Mucosa of descending colon (tissue), 3 donors: ENCODE results near the gene VIPR1. TPM values are rescaled to one million over a fixed set of nuclear protein-coding genes. Genes with fewer than 3 reads are reported as not detected.

Source experiments
- ATAC-seq: fragments of 200-7000 bp; cut with Tn5 transposase; one replicate; pipeline ENCODE4 v1.9.1; 2020; ENCODE audit warnings: mild to moderate bottlenecking, moderate library complexity
- DNase-seq, 3 donors: peaks; one replicate each; pipeline ENCODE4 v3.0.0-alpha.2; 2020
- H3K36me3 ChIP-seq: fragments of 200-600 bp; one replicate; pipeline ENCODE4 v1.8.0; 2021; ENCODE audit warnings: low read depth, mild to moderate bottlenecking
- H3K4me1 ChIP-seq: fragments of 200-600 bp; one replicate; pipeline ENCODE4 v1.8.0; 2021; ENCODE audit warnings: low read depth, mild to moderate bottlenecking
- H3K4me3 ChIP-seq: fragments of 200-600 bp; one replicate; pipeline ENCODE4 v1.8.0; 2021; ENCODE audit warnings: mild to moderate bottlenecking
- H3K9me3 ChIP-seq: fragments of 200-600 bp; one replicate; pipeline ENCODE4 v1.8.0; 2021; ENCODE audit warnings: mild to moderate bottlenecking
- CTCF ChIP-seq: fragments of 200-600 bp; IDR thresholded peaks from one replicate; pipeline ENCODE4 v1.8.0; 2022; ENCODE audit warnings: antibody characterized with exemption, mild to moderate bottlenecking
- intact Hi-C, 2 donors: fragments of 100-400 bp; cut with DNase I in 1 of 2; cut with micrococcal nuclease in 1 of 2; formaldehyde crosslinking; loops; one replicate each; pipeline versions ENCODE4 v1.11.0 to v1.11.1; 2022; cut with DNase I, micrococcal nuclease
- long read RNA-seq, 2 donors: library from polyadenylated mRNA; unstranded; transcript quantifications; one replicate each; pipeline ENCODE4 v2.0.0, GENCODE V29; 2019 to 2021
- total RNA-seq, 3 donors: library from RNA; stranded (reverse); fragmentation: NEBNext Ultra II Directional in 2 of 3; extraction: Animal tissue kit (Norgen Biotek cat#: 25700) in 2 of 3; gene quantifications; one replicate each; pipeline versions ENCODE4 v1.2.1 to v1.2.4, GENCODE V29; 2021 to 2023
- donor health status: DM: no; HTN: no; CAD: no; lungs with moderate emphysema.
- donor health status: DM: no; HTN: no; CAD: no.
- donor health status: DM: no; HTN: yes; CAD: no.

The VIPR1 gene
- total RNA-seq, result 100 to 1,000 TPM in 2 of 3 donors, 10 to 100 TPM in 1; 68.9 to 202 (median 148) TPM
- long read RNA-seq, donor 1, transcript VIPR1-201 (13 exons, 2,773 nt), result major isoform, 30 of 83 reads
- long read RNA-seq, donor 1, partial matches to known transcripts, result 14 of 83 reads
- long read RNA-seq, donor 1, other reads (novel, unspliced or antisense), result 37 of 83 reads
- long read RNA-seq, donor 2, partial matches to known transcripts, result 2 of 18 reads
- long read RNA-seq, donor 2, other reads (novel, unspliced or antisense), result 8 of 18 reads

GRCh38 chr3:42502429-42503250, at the start of gene VIPR1:
Gene VIPR1 (plus strand): TSS chr3:42502643. CDS start chr3:42502736, 93 bp downstream.
- intact Hi-C loops, result no loop called here
- peak within 1 kb of the TSS; percentile 44 for H3K4me3 ChIP-seq
- no peaks in the 10 kb centered on the region for H3K9me3 ChIP-seq
- H3K4me1 ChIP-seq, result peaks cover 45% of the 10 kb centered on the region
- TF ChIP-seq CTCF, result no peak
- ATAC-seq (peak; percentile 81), DNase-seq (peak; percentile 95 to 97 (median 95))
- no peaks in the 10 kb centered on the region for H3K36me3 ChIP-seq

- Histone ChIP-seq H3K36me3 (no peaks in the 10 kb centered on the region), H3K4me3 (no peak overlapping the region), H3K4me1 (no peaks in the 10 kb centered on the region), H3K9me3 (no peaks in the 10 kb centered on the region)
- no peak for TF ChIP-seq CTCF
- ATAC-seq, result no peak
- no peak for DNase-seq
- intact Hi-C loops, result no loop called here
Observed at GRCh38 chr3:42456211-42456610, 46.2 kb upstream of the VIPR1 start.

GRCh38 chr3:42459151-42459550, 43.3 kb upstream of the VIPR1 start:
- TF ChIP-seq CTCF, result no peak
- Histone ChIP-seq H3K36me3 (no peaks in the 10 kb centered on the region), H3K4me3 (no peak overlapping the region), H3K9me3 (no peaks in the 10 kb centered on the region), H3K4me1 (no peaks in the 10 kb centered on the region)
- ATAC-seq (no peak), DNase-seq (no peak)
- intact Hi-C loops, result no loop called here

DNA sequence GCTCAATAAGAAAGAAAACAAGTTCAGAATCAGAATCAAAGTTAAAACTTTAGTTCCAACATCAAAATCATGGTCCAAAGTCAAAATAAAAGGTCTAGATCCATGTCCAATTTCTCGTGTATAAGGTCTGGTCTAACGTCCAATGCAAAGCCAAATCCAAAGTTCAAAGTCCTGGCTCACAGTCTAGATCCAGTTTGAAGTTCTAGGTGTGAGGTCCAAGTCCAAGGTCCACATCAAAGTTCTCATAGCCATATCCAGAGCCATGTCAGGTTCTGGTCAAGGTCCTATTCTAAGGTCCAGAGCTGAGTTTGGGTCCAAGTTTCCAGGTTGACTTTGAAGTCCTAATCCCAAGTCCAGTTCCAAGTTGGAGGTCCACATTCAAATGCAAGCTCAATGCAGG, 40.7 kb upstream of the VIPR1 start:
- no peaks in the 10 kb centered on the region for H3K4me1 ChIP-seq
- H3K36me3 ChIP-seq, result no peaks in the 10 kb centered on the region
- intact Hi-C loops, result no loop called here
- ATAC-seq, result no peak
- no peak overlapping the region for H3K4me3 ChIP-seq
- no peak for TF ChIP-seq CTCF
- H3K9me3 ChIP-seq, result no peaks in the 10 kb centered on the region
- no peak for DNase-seq

GRCh38 chr3:42463093-42463492, 39.4 kb upstream of the VIPR1 start:
- intact Hi-C loops, result no loop called here
- ATAC-seq, result no peak

More at GRCh38 chr3:42463093-42463492, 39.4 kb upstream of the VIPR1 start:
- H3K4me1 ChIP-seq, result no peaks in the 10 kb centered on the region
- H3K4me3 ChIP-seq, result no peak overlapping the region
- no peak for DNase-seq
- no peaks in the 10 kb centered on the region for H3K36me3 ChIP-seq
- no peak for TF ChIP-seq CTCF
- H3K9me3 ChIP-seq, result no peaks in the 10 kb centered on the region
